ENCODE data around the gene PTRH1. TPM values are rescaled to one million over a fixed set of nuclear protein-coding genes. Genes with fewer than 3 reads are reported as not detected.

The PTRH1 gene, protein sequence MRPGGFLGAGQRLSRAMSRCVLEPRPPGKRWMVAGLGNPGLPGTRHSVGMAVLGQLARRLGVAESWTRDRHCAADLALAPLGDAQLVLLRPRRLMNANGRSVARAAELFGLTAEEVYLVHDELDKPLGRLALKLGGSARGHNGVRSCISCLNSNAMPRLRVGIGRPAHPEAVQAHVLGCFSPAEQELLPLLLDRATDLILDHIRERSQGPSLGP
- 16.2 TPM for total RNA-seq

DNA sequence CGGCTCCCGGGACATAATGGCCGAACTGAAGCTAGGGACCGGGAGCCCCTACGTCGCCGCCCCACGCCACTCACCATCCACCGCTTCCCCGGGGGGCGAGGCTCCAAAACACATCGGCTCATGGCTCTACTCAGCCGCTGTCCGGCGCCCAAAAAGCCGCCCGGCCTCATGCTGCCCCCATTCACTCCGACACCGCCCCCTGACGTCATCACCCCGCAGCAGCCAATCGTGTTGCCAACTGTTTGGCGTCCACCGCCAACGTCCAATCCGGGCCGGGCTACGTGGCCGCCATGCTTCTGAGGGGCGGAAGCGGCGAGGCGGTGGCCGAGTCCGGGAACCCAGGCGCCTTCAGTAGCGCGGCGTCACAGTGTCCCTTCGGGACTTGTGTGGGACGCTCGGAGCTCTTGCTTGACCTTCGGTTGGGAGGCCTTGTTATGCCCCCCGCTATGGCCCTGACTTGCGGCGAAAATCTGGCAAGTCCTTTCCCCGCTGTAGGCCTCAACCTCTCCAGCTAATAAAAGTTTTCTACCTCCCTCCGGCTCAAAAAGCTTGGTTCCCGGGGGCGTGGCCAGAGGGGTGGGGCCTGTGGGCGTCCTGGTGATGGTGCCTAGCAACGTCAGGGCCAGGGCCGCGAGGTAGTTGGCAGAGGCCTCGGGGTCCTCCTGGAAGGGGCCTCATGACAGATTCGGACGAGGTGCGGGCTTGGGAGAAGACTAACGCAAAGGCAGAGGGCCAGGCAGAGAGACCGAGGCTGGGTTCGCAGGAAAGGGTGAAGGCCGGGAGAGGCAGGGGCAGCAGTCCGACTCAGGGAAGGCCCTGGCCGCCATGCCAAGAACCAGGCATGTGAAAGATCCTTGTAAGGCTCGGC is at the start of gene PTRH1, which contains the start of gene TTC16:
PTRH1 (minus strand) TSS at position 194 of the 868 bp plus-strand sequence; CDS start at position 170, 24 bp downstream.
TTC16 (plus strand) TSS at position 610 of the 868 bp plus-strand sequence; CDS start at position 677, 67 bp downstream.

GRCh38 chr9:127734747-127735529 is 19.5 kb upstream of the PTRH1 start, which contains the start of gene TOR2A:
Gene TOR2A, minus strand, starts transcription at chr9:127735294. Its CDS starts 24 bp downstream, at chr9:127735270.

GRCh38 chr9:127706836-127707241 is 8.6 kb downstream of the PTRH1 start, which contains the start of gene CFAP157:
Gene CFAP157, plus strand, starts transcription at chr9:127706988. Its CDS starts 44 bp downstream, at chr9:127707032.

Other genes starting within 250 kb of the PTRH1 start
- gene STXBP1, start 103.4 kb downstream of the PTRH1 start, total RNA-seq, result 19.2 TPM
- gene CFAP157, start 8.7 kb downstream of the PTRH1 start, total RNA-seq, result 1.5 TPM
- gene TTC16, start 416 bp upstream of the PTRH1 start, total RNA-seq, result 0.18 TPM
- 16.5 TPM for gene TOR2A, start 19.6 kb upstream of the PTRH1 start, total RNA-seq
- 22.4 TPM for gene SH2D3C, start 63.0 kb upstream of the PTRH1 start, total RNA-seq
- gene CDK9, start 70.4 kb upstream of the PTRH1 start, total RNA-seq, result 50.9 TPM
- gene FPGS, start 87.2 kb upstream of the PTRH1 start, total RNA-seq, result 58.9 TPM
- 76.0 TPM for gene ENG, start 139.0 kb upstream of the PTRH1 start, total RNA-seq
- gene AK1, start 162.0 kb upstream of the PTRH1 start, total RNA-seq, result 79.2 TPM
- gene ST6GALNAC6, start 183.9 kb upstream of the PTRH1 start, total RNA-seq, result 31.2 TPM
- 28.8 TPM for gene ST6GALNAC4, start 201.4 kb upstream of the PTRH1 start, total RNA-seq
- gene PIP5KL1, start 215.1 kb upstream of the PTRH1 start, total RNA-seq, result 2.3 TPM
- gene DPM2, start 222.2 kb upstream of the PTRH1 start, total RNA-seq, result 15.9 TPM

Measured in metanephros (tissue), 1 donor.